ENCODE data around the gene WDR64.
"Not testable (repeated sequence)": the region's sequence is repeated elsewhere in the genome, so short reads cannot be mapped to it uniquely, and the experiment has no call there.

WDR64 gene

GRCh38 chr1:241701483-241702295 is 49.6 kb downstream of the WDR64 start:
- TF ChIP-seq, protein P1, sequence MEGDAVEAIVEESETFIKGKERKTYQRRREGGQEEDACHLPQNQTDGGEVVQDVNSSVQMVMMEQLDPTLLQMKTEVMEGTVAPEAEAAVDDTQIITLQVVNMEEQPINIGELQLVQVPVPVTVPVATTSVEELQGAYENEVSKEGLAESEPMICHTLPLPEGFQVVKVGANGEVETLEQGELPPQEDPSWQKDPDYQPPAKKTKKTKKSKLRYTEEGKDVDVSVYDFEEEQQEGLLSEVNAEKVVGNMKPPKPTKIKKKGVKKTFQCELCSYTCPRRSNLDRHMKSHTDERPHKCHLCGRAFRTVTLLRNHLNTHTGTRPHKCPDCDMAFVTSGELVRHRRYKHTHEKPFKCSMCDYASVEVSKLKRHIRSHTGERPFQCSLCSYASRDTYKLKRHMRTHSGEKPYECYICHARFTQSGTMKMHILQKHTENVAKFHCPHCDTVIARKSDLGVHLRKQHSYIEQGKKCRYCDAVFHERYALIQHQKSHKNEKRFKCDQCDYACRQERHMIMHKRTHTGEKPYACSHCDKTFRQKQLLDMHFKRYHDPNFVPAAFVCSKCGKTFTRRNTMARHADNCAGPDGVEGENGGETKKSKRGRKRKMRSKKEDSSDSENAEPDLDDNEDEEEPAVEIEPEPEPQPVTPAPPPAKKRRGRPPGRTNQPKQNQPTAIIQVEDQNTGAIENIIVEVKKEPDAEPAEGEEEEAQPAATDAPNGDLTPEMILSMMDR (IDR thresholded peaks at IDR 0.05; ENCODE audit: low read depth, low read length): no peak
- no peak overlapping the region for H3K4me3 ChIP-seq (ENCODE audit: low read depth, low read length)

DNA sequence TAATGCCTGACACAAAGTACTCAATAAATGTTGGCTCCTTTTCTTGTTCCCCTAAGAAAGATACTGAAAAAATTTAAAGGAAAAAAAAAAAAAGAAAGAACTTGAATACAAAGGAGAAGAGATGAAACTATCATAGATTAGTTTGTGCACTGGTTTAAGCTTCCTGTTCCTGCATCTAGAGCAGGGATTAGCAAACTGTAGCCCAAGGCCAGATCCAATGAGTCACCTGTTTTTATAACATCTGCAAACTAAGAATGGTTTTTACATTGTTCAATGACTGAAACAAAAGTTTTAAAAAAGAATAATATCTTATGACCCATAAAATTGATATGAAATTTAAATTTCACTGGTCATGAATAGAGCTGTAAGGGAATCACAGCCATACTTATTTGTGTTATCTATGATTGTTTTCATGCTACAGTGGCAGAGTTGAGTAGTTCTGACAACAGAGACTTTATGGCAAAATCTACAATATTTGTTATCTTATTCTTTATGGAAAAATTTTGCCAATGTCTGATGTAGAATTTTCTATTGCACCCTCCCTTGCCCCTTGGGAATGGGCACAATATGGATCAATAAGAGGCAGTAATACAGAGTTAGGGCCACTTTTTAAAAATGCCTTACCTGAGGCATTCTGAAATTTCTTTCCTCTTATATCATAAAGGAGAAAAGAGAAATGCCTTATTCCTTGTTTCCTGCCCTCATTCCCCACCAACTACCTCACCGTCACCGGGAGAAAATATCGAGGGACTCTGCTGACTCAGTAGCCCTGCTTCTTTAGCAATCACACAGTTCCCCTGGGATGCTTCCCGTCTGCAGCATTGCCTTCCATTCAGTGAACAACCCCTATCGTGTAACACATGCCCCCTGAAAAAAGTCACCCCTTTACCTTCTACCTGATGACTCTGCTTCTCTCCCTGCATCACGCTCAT is 50.6 kb downstream of the WDR64 start:
- TF ChIP-seq, protein P1 (IDR thresholded peaks at IDR 0.05; ENCODE audit: low read depth, low read length): no peak
- no peak overlapping the region for H3K4me3 ChIP-seq (ENCODE audit: low read depth, low read length)

DNA sequence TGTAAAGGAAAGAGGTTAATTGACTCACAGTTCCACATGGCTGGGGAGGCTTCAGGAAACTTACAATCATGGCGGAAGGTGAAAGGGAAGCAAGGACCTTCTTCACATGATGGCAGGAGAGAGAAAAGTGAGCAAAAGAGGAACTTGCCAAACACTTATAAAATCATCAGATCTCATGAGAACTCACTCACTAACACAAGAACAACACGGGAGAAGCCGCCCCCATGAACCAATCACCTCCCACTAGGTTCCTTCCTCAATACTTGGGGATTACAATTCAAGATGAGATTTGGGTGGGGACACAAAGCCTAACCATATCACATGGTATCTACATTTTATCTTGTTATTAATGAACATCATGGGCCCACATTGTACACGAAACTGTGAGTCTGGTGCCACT is 51.7 kb downstream of the WDR64 start:
- H3K4me3 ChIP-seq (ENCODE audit: low read depth, low read length): not testable (repeated sequence)

- H3K4me3 ChIP-seq (ENCODE audit: low read depth, low read length): no peak overlapping the region
- TF ChIP-seq, protein P1 (IDR thresholded peaks at IDR 0.05; ENCODE audit: low read depth, low read length): no peak
These were observed 54.2 kb downstream of the WDR64 start for GRCh38 chr1:241706257-241706656.

DNA sequence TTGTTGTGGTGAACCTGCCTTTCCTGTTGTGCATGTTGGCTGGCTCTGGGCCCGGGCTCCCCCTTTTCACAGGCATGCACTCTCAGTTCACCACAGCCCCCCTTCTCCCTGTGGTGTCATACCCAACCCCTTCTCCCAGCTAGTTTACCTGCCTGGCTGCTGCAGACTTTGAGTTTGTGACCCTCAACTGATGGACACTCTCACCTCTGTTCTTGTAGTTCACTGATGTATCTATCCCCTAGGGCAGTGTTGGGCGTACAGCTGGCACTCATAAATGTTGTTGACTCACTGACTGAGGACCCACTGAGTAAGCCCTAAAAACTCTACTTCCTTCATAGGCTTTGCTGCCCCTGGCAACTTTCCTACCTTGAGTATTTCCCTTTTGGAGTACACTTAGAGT is 54.9 kb downstream of the WDR64 start:
- TF ChIP-seq, protein P1 (IDR thresholded peaks at IDR 0.05; ENCODE audit: low read depth, low read length): no peak
- H3K4me3 ChIP-seq (ENCODE audit: low read depth, low read length): no peak overlapping the region

DNA sequence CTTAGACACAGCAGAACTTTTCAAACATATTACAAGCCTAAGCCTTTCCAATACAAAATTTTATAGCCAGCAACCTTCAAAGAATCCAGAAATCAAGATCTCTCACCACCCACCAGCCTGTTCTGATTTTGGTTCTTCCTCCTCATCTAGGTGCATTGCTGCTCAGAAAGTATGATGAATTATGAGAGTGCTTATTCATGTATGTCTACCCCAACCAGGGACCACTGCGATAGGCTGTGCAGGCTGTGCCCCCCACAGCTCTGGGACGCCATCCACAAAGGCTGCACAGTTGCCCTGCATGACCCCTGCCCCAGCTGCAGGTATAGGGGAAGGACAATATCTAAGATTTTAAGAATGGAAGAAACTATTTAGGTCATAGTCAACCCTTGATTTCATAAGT is 55.4 kb downstream of the WDR64 start:
- TF ChIP-seq, protein P1 (IDR thresholded peaks at IDR 0.05; ENCODE audit: low read depth, low read length): no peak
- no peak overlapping the region for H3K4me3 ChIP-seq (ENCODE audit: low read depth, low read length)

- H3K4me3 ChIP-seq (ENCODE audit: low read depth, low read length): no peak overlapping the region
- TF ChIP-seq, protein P1 (IDR thresholded peaks at IDR 0.05; ENCODE audit: low read depth, low read length): no peak
These were observed 59.2 kb downstream of the WDR64 start for GRCh38 chr1:241711326-241711725.
